GOT3 (cell line): ENCODE data around the gene VAMP3.

ENCODE experiments used
- DNase-seq: peaks from one replicate; lab custom pipeline; 2025; ENCODE audit warnings: mixed read lengths; lab: John Stamatoyannopoulos, UW

The VAMP3 gene, protein sequence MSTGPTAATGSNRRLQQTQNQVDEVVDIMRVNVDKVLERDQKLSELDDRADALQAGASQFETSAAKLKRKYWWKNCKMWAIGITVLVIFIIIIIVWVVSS

DNA sequence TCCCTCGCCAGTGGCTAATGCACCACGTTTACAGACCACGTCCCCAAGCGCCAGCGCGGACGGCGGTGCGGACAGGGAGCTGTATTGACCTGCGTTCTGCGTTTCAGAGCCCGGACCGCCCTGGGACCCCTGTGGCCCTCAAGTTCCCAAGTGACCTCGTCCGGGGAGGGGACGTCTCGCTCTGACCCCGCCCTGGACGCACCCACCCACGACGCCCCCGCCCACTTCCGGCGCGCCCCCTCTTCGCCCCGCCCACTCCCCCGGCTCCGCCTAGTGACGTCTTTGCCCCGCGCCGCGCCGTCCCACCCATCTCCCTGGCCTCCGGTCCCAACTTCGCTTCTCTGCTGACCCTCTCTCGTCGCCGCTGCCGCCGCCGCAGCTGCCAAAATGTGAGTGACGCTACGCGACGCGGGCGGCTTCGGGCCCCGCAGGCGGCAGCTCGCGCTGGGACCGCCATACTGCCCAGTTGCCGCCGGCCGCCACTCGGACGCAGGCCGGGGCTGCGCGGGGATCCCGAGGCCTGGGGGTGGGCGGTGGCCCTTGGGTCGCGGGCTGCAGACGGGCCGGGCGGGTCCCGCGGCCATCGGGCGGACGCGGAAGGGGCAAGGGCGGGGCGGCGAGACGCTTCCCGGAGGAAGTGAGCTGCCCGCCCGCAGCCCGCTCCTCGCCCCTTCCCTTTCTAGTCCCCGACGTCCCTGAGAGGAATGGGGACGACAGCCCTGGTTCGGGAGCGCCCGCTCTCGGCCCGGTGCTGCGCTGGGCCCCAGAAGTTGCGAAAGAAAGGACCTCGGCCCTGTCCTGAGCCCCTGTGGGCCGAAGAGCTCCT lies at the start of gene VAMP3:
VAMP3 (plus strand) TSS at position 300 of the 826 bp plus-strand sequence; CDS start at position 388, 88 bp downstream.
- DNase-seq, result peak; percentile 42

DNA sequence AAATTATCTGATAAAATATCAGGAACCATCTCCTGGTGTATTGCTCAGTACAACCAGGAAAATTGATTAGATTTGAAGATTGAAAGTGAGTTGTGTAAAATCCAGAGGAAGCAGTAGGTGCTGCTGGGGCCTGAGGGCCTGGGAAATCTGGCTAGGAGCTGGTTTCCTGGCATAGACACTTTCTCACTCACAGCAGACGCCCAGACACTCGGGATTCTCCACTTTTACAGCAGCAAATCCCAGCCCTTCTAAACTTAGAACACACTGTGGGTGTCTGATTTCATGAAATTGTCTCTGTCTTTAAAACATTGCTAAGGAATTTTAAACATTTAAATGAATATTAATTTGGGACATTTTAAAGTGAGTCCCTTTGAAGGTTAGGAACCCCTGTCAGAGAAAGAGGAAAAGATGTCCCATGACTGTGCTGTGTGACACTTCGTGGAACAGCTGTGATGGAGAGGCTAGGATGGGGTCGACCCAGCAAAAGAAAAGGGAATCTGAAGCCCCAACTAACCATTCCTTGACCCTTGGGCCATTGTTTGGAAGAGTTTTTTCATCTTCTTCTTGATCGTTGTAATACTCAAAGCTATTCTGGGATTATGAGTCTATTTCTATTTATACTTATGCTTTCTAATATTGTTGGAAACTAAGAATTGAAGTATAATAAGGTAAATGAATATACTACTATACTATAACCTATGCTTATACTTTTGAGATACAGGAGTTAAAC lies 49.0 kb upstream of the VAMP3 start:
- no peak for DNase-seq

DNA sequence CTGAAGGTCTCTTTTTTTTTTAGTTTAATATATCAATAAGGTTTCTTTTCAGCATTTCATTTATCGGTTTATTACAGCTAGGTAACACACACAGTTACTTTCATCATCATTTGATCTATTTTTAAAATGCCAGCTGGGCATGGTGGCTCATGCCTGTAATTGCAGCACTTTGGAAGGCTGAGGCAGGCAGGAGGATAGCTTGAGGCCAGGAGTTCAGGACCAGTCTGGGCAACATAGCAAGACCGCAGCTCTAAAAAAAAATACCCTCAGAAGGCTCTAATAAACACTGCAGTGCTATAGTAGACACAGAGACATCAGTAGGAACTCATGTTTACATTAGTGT lies 48.5 kb upstream of the VAMP3 start:
- DNase-seq, result no peak

DNA sequence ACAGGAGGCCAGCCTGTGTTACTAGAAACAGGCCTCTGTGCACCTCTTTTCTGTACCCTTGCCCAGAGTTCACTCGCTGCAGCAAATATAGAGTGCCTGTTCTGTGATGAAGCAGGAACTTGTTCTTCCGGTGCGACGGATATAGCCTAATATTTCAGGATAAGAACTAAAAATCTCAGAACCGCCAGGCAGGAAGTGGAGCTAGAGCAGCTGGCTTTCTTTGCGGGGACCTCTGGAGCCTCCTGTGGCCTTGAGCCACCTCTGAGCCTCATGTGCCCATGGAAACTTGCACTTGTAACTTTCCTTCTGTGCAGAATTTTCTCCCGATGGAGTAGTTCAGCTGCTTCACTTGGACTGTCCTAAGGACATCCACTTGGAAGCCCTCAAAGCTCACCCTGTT lies 44.5 kb upstream of the VAMP3 start:
- no peak for DNase-seq

DNA sequence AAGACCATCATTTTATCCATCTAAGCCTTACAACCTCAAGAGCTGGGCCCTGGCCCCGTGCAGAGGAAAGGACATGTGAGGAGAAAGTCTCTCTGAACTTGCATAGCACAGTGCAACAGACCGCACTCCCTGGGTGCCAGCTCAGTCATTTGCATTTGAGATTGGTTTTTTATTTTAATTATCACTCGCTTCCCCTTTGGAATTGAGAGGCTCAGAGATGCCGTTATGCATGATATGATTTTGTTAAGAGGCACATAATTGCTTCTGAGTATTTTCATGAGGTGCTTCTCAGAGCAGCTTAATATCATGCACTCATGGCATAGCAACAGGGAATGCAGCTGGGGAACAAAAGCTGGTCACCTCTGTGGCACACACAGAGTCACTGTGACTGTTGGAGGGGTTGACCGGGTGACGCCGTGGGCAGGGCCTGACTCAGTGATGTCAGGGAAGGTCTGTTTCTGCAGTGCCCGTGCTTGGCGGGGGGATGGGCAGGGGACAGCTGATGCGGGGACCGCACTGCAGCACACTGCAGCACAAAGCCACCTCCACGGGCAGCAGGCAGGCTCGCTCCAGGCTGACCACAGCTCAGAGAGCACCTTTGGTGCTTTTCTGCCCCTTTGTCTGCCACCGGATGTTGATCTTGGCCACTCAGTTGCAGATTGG lies 43.2 kb upstream of the VAMP3 start:
- DNase-seq, result no peak

DNA sequence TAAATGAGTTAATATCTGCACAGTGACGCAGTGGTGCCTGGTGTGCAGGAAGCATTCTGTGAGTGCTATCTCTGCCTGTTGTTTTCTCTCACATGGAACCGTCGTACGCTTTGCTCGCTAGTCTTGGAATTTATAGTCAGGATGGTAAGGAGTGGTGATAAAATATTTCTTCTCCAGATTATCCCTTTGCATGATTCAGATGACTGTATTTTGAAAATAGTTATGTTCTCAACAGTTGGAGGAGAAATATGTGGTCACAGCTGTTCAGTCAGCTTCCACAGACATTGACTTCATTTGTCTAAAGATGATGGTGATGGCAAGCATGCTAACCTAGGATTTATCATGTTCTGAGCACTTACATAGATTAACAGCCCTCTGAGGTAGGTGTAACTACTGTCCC lies 41.3 kb upstream of the VAMP3 start:
- no peak for DNase-seq

DNA sequence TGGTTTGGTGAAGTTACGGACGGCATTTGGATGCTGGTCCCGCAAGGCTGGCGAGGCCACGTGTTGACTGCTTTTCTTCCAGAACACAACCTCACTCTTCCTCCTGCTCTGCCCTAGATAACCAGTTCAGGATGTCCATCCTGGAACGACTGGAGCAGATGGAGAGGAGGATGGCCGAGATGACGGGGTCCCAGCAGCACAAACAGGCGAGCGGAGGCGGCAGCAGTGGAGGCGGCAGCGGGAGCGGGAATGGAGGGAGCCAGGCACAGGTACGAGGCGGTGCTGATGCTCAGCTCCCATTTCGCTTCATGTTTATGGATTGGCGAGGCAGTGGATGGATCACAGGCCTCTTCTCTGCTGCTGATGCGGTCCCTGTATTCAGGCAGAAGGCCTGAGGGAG lies 38.8 kb upstream of the VAMP3 start:
- DNase-seq, result no peak

DNA sequence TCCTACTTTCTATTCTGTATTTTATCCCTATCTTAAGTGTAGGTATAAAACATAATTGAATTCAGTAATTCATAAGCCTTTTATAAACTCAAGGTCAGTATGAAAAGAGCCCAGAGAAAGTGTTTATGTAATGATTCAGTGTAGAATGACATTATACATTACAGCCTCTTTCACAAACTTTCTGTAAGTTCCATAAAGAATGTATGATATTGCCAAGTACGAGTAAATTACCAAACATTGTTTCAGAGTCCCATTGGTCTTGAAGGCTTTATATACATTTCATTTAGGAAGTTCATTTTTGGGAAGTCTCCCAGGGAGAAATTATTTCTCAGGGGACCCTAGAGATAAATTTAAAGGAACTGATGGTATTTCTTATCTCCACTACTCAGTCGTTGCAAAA lies 37.8 kb upstream of the VAMP3 start:
- DNase-seq, result no peak

DNA sequence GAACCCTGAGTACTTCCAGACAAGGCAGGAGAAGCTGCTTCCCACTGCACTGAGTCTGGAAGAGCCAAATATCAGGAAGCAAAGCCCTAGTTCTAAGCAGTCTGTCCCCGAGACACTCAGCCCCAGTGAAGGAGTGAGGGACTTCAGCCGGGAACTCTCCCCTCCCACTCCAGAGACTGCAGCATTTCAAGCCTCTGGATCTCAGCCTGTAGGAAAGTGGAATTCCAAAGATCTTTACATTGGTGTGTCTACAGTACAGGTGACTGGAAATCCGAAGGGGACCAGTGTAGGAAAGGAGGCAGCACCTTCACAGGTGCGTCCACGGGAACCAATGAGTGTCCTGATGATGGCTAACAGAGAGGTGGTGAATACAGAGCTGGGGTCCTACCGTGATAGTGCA lies 33.1 kb upstream of the VAMP3 start:
- DNase-seq, result no peak

DNA sequence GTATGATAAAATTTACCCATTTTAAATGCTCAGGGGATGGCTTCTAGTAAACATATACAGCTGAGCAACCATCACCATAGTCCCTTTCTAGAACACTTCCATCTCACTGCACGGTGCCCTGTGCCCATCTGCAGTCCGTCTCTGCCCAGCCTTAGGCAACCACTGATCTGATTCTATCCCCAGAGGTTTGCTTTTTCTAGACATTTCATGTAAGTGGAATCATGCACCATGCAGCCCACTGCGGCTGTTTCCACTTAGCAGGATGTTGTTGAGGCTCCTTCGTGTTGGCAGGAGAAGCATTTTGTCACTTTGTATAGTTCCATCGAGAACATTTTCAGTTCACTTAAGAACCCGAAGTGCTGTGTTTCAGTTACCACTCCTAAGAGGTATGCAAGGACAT lies 27.8 kb upstream of the VAMP3 start:
- no peak for DNase-seq

DNA sequence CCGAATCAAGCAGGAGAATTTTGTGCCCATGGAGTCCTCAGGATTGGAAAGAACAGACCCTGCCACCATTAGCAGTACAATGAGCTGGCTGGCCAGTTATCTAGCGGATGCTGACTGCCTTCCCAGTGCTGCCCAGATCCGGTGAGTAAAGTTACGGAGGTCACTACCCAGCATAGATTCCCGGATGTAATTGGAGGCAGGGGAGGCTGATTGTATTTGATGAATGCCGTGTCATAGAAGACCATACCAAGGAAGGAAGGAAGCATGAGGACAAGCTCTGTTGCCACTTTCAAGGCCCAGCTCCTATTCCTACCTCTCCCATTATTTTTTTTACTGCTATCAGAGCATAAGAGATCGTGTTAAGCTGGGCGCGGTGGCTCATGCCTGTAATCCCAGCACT lies 26.2 kb upstream of the VAMP3 start:
- no peak for DNase-seq

DNA sequence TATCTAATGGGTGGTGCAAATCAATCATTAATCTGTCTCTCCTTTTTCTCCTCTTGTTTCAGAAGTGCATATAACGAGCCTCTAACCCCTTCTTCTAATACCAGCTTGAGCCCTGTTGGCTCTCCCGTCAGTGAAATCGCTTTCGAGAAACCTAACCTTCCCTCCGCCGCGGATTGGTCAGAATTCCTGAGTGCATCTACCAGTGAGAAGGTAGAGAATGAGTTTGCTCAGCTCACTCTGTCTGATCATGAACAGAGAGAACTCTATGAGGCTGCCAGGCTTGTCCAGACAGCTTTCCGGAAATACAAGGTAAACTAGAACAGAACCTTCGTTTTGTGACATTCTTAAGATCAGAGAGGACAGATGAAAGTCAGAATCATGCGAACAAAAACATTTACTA lies 25.3 kb upstream of the VAMP3 start:
- DNase-seq, result no peak

DNA sequence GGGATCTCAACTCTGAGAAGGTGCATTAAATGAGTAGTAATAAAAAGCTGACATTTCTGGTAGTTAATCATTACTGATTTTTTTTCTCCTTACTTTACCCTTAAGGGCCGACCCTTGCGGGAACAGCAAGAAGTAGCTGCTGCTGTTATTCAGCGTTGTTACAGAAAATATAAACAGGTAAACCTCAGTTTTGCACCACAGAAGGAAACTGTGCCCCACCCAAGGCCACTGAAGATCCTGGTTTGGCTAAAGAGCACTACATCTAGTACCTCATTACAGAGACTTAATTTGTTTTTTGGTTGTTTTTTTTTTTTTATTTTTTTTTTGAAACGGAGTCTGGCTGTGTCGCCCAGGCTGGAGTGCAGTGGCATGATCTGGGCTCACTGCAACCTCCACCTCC lies 23.5 kb upstream of the VAMP3 start:
- no peak for DNase-seq

DNA sequence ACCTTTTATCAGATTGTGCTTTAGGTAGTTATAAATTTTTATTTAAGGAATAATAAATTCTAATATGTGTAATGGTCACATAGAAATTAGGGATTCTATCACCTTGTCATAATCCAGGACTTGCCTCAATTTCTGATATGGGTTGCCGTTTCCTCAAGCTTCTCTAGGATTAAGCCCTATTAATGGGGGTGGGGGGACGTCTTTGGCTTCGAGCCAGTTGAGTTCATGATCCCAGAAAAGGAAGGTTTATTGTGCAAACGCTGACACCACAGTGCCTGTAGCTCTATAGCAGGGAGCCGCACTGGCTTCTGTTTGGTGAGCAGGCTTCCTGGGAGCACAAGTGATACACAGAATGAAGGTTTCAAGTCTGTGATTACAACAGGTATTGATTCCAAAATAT lies 22.0 kb upstream of the VAMP3 start:
- no peak for DNase-seq

DNA sequence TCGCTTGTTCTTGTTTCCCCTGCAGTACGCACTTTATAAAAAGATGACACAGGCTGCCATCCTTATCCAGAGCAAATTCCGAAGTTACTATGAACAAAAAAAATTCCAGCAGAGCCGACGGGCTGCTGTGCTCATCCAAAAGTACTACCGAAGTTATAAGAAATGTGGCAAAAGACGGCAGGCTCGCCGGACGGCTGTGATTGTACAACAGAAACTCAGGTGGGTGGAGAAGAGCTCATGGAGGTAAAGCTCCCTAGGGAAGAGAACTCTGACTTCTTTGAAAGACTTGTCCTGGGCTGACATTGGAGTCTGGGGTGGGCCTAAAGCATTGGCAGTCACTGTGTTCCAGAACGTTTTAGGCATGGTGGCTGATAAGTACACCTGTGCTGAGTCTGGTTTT lies 19.9 kb upstream of the VAMP3 start:
- no peak for DNase-seq

DNA sequence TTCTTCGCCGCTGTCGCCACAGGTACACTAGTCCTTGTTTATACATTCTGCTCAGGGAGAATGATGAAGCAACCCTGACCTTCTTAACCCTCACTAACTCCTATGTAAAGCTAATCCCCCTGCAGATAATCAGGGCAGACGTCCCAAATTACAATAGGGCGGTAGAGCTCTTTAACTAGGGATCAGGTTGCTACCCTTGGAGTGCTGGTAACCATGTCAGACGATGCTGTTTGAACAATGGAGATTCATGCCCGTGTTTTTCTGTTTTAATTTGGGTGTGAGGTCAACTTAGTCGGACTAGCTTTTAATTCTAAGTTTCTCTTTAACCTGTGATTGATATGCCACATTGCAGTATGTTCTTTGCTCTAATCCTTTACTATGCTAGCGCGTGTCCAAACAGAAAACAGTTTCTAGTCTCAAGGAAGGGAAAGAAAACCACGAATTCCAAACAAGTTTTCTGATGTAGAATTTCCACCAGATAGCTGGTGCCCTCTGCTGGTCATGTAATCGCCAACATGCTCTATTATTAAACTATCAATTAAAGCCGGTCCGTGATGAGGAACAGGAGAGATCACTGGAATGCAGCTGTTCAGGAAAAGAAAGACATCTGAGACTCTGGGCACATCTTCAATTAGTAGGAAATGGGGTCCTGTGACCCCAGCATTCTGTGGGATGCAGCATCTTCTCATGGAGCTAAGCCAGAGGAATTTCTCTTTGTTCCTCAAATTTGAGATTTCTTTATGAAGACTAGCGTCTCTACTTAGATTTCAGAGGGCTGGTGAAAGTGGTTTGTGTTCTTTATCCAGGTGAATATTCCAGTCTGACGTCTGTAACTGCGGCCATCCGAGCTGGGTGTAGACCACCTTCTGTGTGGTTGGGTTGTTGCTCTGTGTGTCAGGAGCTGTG lies 18.3 kb upstream of the VAMP3 start:
- DNase-seq, result no peak

DNA sequence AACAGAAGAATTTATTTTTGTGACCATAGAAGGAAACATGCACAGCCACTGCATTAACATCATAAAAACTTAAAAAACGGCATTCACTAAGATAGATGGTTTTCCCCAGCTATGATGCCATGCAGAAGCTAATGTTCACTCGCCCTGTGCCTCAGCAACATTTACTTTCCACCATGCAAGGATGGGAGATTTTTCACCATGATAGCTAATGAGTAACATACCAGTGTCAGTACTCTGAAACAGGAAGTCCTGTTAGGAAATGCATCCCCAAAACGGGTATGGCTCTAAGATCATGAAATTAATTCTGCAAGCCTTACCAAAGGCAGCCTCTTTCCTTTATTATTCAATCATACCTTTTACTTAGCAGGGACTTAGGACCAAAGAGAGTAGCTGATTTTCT lies 17.5 kb upstream of the VAMP3 start:
- no peak for DNase-seq

DNA sequence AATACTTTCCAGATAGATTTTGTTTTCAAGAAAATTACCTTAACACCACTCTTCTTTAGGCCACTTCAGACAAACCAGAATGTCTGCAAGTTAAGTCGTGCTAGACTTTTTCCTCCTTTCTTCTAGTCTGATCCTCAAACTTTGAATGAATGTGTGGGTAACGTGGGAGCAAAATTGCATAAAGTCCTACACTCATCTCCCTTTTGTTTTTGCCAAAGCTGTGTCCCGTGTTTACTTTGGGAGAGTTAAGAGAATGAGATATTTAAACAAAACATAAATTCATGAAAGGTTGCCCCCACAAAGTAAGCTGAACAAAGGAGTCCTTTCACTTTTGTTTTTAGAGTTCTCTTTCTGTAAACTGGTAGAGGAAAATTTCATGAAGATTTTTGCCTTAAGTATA lies 16.9 kb upstream of the VAMP3 start:
- no peak for DNase-seq

DNA sequence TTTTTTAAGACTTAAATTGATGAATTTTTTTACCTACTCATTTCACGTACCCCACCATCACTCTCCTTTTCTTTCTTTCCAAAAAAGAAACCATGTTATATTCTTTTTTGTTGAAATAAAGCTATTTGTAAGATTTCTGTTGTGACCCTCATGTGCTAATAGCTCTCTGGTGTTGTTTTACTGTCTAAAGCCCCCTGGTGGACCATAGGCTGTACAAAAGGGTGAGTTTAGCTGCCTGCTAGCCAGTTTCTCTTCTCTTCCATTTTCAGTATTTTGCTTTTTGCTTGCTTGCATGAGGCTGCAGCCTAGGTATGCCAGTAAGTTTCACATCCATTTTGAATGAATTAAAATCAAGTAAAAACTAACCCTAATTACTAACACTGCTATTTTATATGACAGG lies 15.6 kb upstream of the VAMP3 start:
- no peak for DNase-seq

DNA sequence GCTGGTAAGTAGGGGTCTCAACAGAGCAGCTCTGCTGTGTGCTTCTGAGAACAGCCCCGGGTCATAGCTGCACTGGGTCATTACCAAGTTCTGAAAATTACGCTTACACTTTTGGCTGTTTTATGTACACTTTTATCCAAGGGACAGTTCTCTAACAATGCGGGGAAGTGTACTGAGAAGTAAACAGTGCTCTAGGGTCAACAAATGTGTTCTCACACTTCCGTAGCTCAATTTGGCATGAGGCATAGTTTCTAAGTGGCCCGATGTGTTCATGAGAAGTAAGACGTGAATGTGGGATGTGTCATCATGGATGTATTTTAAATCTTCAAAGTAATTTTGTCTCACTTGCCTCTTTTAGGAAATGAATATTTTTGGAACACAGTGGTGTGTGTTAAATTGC lies 10.9 kb upstream of the VAMP3 start:
- DNase-seq, result no peak

DNA sequence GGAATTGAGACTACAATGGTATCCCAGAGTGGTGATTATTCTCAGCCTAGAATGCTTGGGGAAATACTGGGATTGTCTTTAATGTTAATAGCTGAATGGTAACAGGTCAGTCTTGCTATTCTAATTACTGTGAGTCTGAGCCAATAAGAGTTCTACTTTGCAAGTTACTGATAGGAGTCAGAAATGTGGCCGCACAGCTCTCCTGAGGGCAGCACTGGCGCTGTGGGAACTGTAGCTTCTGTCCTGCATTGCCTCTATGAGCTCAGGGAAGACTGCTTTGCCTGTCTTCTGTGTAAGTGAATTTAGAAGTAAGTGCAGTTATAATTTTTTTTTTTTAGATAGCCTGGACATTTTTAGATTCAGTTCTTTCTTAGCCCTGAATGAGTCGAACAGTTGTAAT lies 10.0 kb upstream of the VAMP3 start:
- DNase-seq, result no peak

DNA sequence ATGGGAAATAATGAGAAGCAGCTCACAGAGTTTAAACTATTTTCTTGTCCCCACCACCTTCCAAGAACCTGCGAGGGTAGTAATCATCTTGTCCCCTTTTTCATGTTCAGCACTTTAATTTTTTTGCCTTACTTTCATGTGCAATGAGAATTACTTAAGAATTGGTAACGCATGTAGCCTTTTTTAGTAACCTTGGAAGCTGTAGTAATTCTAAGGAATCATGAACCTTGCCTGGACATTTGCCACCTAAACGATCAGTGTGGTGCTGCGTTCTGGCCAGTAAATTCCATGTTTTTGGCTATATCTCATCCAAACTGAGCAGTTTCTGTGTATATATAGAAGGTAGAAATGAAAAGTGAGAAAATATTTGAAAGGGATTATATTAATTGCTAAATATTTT lies 3.9 kb upstream of the VAMP3 start:
- DNase-seq, result no peak
